Activated naive CD8-positive, alpha-beta T cell treated with anti-CD3 and anti-CD28 coated beads, Interleukin-2, amount 50 U/mL, for 16 hours (primary cell): ENCODE results near the gene BHMT2.
A peak's percentile ranks its signal among the peaks of the same experiment; 100 is the strongest.

Source experiments
- DNase-seq: peaks from one replicate; pipeline ENCODE4 v3.0.0-alpha.2; 2020; ENCODE audit warnings: low read depth, low spot score

Gene BHMT2

DNA sequence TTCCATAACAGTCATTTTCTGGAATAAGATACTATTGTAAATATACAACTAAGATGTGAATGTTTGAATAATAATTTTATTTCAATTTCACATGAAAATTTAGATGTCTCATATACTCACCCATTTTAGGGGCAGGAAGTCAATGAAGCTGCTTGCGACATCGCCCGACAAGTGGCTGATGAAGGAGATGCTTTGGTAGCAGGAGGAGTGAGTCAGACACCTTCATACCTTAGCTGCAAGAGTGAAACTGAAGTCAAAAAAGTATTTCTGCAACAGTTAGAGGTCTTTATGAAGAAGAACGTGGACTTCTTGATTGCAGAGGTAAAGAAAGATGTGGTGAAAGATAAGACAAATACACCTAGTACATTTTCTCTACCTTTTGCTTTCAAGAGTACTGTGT, 50.7 kb downstream of the BHMT2 start:
- DNase-seq = no peak

DNA sequence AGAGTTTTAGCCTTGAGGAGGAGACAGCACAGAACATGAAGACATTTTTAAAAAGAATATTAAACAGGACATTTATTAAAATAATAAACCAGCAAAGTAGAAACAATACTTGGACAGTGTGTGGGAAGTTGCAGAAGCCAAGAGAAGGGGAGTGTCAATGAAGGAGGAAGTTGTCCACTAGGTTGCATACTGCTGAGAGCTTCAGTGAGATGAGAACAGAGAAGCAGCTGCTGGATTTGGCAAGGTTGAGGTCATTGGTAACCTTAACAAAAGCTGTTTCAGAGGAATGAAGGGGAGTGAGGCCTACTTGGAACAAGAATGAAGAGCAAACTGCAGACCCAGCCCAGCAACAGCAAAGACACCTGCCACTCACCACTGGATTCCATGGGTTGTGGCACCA, 53.4 kb downstream of the BHMT2 start:
- DNase-seq = no peak

DNA sequence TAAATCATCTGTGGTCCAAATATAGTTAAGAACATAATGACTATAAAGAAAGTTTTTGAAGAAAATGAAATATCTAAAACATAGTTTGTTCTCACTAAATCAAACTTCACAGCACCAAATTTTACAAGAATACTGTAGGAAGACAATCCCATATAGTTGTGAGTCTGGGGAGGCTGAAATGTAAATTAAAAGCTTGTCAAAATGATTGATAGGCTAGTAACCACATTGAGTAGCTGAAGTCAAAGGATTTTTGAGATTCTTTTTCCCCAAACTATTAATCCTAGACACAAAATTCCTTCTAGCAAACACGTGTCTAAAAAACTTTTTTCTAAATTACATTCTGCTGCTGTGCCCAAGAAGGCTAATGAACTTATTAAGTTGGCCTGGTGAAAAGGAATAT, 55.0 kb downstream of the BHMT2 start:
- no peak for DNase-seq

DNA sequence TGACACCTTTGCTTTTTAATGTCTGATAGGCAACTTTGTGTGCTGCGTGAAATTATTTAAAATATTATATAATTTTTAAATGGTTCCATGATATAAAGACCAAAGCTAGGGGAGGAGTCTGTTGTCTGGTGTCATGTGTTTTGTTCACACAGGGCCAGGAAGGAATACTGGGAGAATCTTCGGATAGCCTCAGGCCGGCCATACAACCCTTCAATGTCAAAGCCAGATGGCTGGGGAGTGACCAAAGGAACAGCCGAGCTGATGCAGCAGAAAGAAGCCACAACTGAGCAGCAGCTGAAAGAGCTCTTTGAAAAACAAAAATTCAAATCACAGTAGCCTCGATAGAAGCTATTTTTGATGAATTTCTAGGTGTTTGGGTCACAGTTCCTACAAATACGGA, 61.2 kb downstream of the BHMT2 start:
- no peak for DNase-seq

DNA sequence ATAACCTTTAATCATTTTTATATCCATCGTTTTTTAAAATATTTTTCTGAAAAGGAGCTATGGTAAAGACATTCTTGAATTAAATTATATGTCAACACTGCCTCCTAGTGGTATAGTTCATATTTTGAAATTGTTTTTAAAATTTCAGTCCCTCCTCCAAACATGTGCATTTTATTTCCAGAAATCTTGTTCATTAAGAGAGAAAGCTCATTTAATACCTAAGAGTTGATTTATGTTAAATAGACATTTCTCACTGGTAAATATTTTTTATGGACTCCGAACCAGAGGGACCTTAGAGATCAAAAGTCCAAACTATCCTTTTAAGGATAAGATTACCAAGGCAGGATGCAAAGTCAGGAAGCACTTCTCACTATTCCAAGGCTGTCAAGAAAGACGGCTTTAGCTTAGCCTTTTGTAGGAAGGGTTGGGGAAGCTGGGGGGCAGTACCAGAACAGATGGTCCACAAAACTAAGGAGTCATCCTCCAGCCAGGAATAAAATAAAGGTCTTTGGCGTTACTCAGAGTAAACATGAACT, 63.6 kb downstream of the BHMT2 start:
- no peak for DNase-seq

DNA sequence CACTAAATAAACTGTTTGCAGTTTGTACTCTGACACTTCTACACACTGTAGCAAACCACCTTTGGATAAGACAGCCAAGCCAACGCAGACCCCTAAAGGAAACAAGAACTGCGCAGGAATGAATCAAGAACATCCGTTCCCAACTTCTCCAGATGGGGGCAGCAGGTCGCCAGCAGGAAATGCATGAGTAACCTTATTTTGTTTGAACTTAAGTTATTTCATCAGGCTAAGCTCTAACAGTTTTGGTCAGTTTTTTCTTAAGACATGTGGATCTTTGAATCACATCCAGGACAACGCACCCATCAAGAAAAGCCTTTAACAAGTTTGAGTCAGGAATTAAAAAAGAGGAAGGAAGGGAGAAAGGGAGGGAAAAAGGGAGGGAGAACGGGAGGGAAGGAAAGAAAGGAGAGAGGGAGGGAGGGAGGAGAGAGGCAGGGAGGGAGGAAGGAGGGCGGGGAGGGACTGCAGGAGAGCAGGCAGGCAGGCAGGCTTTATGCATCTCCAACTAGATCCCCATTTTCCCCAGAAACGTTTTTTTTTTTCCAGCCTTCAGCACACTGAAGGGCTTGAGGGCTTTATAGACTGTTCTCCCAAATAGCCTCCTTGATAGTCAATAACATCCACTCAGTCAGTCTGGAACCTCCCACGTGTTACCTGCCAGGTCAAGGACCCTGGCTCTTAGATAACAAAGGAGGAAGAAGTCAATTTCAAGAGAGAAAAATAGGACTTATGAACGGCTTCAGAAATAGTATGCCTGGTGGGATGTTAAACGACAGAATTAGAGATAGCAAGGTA, 64.3 kb downstream of the BHMT2 start:
- DNase-seq = peak; percentile 32

DNA sequence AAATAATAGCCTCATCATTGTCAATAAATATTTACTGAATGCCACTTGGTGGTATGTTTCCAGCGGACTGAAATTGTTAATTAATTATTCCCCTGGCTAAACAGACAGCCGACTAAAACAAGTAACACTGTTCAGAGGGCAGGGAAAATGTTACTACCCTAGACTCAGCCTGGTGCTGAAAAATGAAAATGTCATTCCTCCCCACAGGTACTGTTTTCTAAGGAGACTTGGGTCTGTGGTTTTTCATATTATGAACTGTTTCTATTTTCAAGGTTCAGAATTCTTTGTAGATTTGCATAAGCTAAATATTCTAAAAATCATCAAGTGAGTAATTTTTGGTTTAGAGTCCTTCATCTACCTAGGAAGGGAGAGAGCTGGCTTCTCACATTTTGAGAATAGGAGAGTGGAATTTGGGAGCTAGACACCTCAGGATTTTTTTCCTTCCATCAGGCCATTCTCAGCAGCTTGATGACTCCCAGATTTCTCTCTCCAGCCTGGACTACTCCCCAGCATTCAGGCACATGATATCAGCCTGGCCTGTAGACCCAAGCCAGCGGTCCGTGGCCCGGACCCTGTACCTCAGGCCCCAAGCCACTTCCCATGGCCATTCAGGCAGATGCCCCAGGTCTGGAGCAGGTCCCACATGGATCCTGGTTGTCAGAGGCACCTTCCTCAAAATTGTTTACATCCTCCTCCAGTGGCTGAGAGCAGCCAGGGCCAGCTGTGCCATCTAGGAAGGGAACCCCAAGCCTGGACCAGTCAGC, 66.4 kb downstream of the BHMT2 start:
- DNase-seq = no peak

DNA sequence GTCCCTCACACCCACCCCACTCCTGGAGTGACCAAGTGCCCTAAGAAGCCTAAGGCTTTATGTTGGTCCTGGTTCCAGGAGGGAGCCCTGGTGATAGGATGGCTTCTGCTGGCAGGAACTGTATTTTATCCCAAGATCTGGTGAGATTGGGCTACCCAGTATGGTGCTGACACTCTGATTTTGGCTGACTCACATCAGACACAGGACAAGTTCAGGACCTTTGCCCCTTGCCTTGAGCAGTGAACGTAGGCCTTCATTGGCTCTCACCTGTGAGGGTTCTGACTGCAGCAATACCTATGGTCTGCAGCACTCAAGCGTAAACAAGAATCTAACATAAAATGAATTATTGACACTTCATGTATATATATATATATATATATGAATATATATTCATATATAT, 67.1 kb downstream of the BHMT2 start:
- no peak for DNase-seq
